Kidney (tissue), 14 donors: Measurements from ENCODE around the gene RAB3IL1. TPM values are rescaled to one million over a fixed set of nuclear protein-coding genes. Genes with fewer than 3 reads are reported as not detected.

ENCODE experiments used
- DNase-seq, 5 donors: peaks; one replicate each; pipeline ENCODE4 v3.0.0-alpha.2; 2013 to 2020
- FAIRE-seq: peaks from 2 replicates; lab custom pipeline; 2012; peaks lifted over from hg19 to GRCh38; lab: Jason Lieb, UNC
- H3K27ac ChIP-seq, 2 donors: one replicate each; pipeline ENCODE4 v1.7.0; 2013; ENCODE audit warnings: low read depth in 2 of 2, low read length in 2 of 2, inconsistent platforms in 1 of 2
- H3K27me3 ChIP-seq: one replicate; pipeline ENCODE4 v1.7.1; 2013; ENCODE audit warnings: low read length, inconsistent platforms; ENCODE audit not compliant: control insufficient read depth, insufficient read depth
- H3K36me3 ChIP-seq, 3 donors: one replicate each; pipeline versions ENCODE4 v1.7.0 to v1.7.1; 2013; ENCODE audit warnings: low read length in 3 of 3, control low read depth in 1 of 3, inconsistent platforms in 1 of 3; ENCODE audit not compliant: insufficient read depth in 3 of 3, control insufficient read depth in 2 of 3
- H3K4me1 ChIP-seq, 3 donors: one replicate each; pipeline versions ENCODE4 v1.7.0 to v1.7.1; 2013; ENCODE audit warnings: low read length in 3 of 3, inconsistent platforms in 1 of 3, low read depth in 1 of 3; ENCODE audit not compliant: control insufficient read depth in 2 of 3, insufficient read depth in 2 of 3
- H3K4me3 ChIP-seq, 3 donors: one replicate each; pipeline versions ENCODE4 v1.7.0 to v1.8.1; 2013; ENCODE audit warnings: low read length in 3 of 3, control low read depth in 1 of 3, inconsistent platforms in 1 of 3
- H3K9ac ChIP-seq, 3 donors: one replicate each; pipeline versions ENCODE4 v1.7.0 to v1.7.1; 2013; ENCODE audit warnings: low read length in 3 of 3, control low read depth in 1 of 3, inconsistent platforms in 1 of 3
- H3K9me3 ChIP-seq, 3 donors: one replicate each; pipeline versions ENCODE4 v1.7.0 to v1.7.1; 2013; ENCODE audit warnings: low read length in 3 of 3, control low read depth in 1 of 3, inconsistent platforms in 1 of 3; ENCODE audit not compliant: control insufficient read depth in 2 of 3, insufficient read depth in 1 of 3
- CTCF ChIP-seq: IDR thresholded peaks from 3 replicates; pipeline ENCODE4 v1.5.1; 2012; ENCODE audit warnings: mild to moderate bottlenecking, moderate library complexity, borderline replicate concordance; ENCODE audit not compliant: insufficient read depth; ENCODE audit errors: extremely low read depth
- intact Hi-C: fragments of 100-400 bp; cut with DNase I; formaldehyde crosslinking; loops from one replicate; pipeline ENCODE4 v1.11.1; 2022
- polyA plus RNA-seq: library from polyadenylated mRNA; stranded (reverse); fragments of 350-450 nt; fragmentation: Illumina TruSeq; extraction: RNeasy Lipid Tissue Mini Kit (QIAGEN cat#74804); gene quantifications from one replicate; pipeline ENCODE4 v1.2.3, GENCODE V29; 2014; ENCODE audit warnings: low read depth, low replicate concordance; ENCODE audit not compliant: insufficient read depth
- total RNA-seq: library from RNA; stranded (reverse); fragmentation: NEBNext Ultra II Directional; extraction: Animal tissue kit (Norgen Biotek cat#: 25700); gene quantifications from one replicate; pipeline ENCODE4 v1.2.1, GENCODE V29; 2021
- donor health status: control.
- donor health status: control.
- donor health status: control.
- donor health status: control.
- donor health status: control.
- donor health status: DM: yes; HTN: yes; CAD: no.
- donor health status: Normal renal cell carcinoma (clear cell type).

The RAB3IL1 gene
- total and polyA plus RNA-seq, 2 donors from 2014 or later = 14.6 to 27.8 TPM

GRCh38 chr11:61888590-61888989 is 28.8 kb downstream of the RAB3IL1 start:
- H3K9me3 ChIP-seq = no peaks in the 10 kb centered on the region
- no peak for TF ChIP-seq CTCF
- no peak overlapping the region for H3K9ac ChIP-seq
- no peak for FAIRE-seq
- intact Hi-C loops = no loop called here
- H3K4me1 ChIP-seq = peaks cover 0 to 13% (median 13%) of the 10 kb centered on the region in 3 donors
- no peaks in the 10 kb centered on the region for H3K27me3 ChIP-seq
- no peak overlapping the region for H3K4me3 ChIP-seq
- H3K27ac ChIP-seq = peak overlapping the region in 1 of 2 donors; percentile 59
- H3K36me3 ChIP-seq = no peaks in the 10 kb centered on the region
- DNase-seq = no peak

- no peak for TF ChIP-seq CTCF
- no peak overlapping the region for H3K9ac ChIP-seq
- intact Hi-C loops = no loop called here
- FAIRE-seq (no peak), DNase-seq (peak in 1 of 5 donors; percentile 93)
- H3K4me1 ChIP-seq = peaks cover 0 to 13% (median 13%) of the 10 kb centered on the region in 3 donors
- no peak overlapping the region for H3K4me3 ChIP-seq
- H3K27ac ChIP-seq = peak overlapping the region in 1 of 2 donors; percentile 59
- H3K9me3 ChIP-seq = no peaks in the 10 kb centered on the region
- H3K36me3 ChIP-seq = no peaks in the 10 kb centered on the region
- no peaks in the 10 kb centered on the region for H3K27me3 ChIP-seq
Observed at GRCh38 chr11:61887839-61888494, 29.4 kb downstream of the RAB3IL1 start.

GRCh38 chr11:61886643-61887042 is 30.7 kb downstream of the RAB3IL1 start:
- H3K36me3 ChIP-seq = no peaks in the 10 kb centered on the region
- peaks cover 0 to 13% (median 13%) of the 10 kb centered on the region in 3 donors for H3K4me1 ChIP-seq
- no peak overlapping the region for H3K27ac ChIP-seq
- no peak overlapping the region for H3K4me3 ChIP-seq
- H3K27me3 ChIP-seq = no peaks in the 10 kb centered on the region
- no peaks in the 10 kb centered on the region for H3K9me3 ChIP-seq
- DNase-seq (no peak), FAIRE-seq (no peak)
- TF ChIP-seq CTCF = no peak
- intact Hi-C loops = no loop called here
- H3K9ac ChIP-seq = no peak overlapping the region
